SHP77 treated with DMSO at 0.1 percent for 48 hours (cell line): ENCODE measurements around the gene CD55.

Source experiments
- DNase-seq: peaks from one replicate; lab custom pipeline; 2025; lab: John Stamatoyannopoulos, UW

The CD55 gene

GRCh38 chr1:207329469-207329868 is 8.0 kb downstream of the CD55 start:
- DNase-seq: no peak

- no peak for DNase-seq
Observed at GRCh38 chr1:207330011-207330710, 8.7 kb downstream of the CD55 start.

GRCh38 chr1:207331354-207332313 is 10.2 kb downstream of the CD55 start:
- DNase-seq: no peak

- no peak for DNase-seq
Observed at GRCh38 chr1:207333009-207333600, 11.6 kb downstream of the CD55 start.

GRCh38 chr1:207333620-207334019 is 12.1 kb downstream of the CD55 start:
- DNase-seq: no peak

GRCh38 chr1:207334337-207334736 is 12.9 kb downstream of the CD55 start:
- no peak for DNase-seq

GRCh38 chr1:207335138-207335537 is 13.7 kb downstream of the CD55 start:
- DNase-seq: no peak

- no peak for DNase-seq
Observed at GRCh38 chr1:207335695-207336363, 14.4 kb downstream of the CD55 start.

- DNase-seq: no peak
Observed at GRCh38 chr1:207336559-207337467, 15.3 kb downstream of the CD55 start.

GRCh38 chr1:207342332-207342731 is 20.9 kb downstream of the CD55 start:
- DNase-seq: no peak

GRCh38 chr1:207343675-207344074 is 22.2 kb downstream of the CD55 start:
- no peak for DNase-seq

GRCh38 chr1:207344221-207344620 is 22.7 kb downstream of the CD55 start:
- DNase-seq: no peak

GRCh38 chr1:207345644-207346477 is 24.4 kb downstream of the CD55 start:
- DNase-seq: no peak

- DNase-seq: no peak
Observed at GRCh38 chr1:207346513-207346912, 25.0 kb downstream of the CD55 start.

- no peak for DNase-seq
Observed at GRCh38 chr1:207349979-207350378, 28.5 kb downstream of the CD55 start.

- no peak for DNase-seq
Observed at GRCh38 chr1:207352554-207352953, 31.1 kb downstream of the CD55 start.

GRCh38 chr1:207355060-207355459 is 33.6 kb downstream of the CD55 start:
- DNase-seq: no peak

- DNase-seq: no peak
Observed at GRCh38 chr1:207355513-207356295, 34.2 kb downstream of the CD55 start.

GRCh38 chr1:207361029-207361428 is 39.6 kb downstream of the CD55 start:
- no peak for DNase-seq
